ENCODE measurements around the gene HIF1AN. TPM values are rescaled to one million over a fixed set of nuclear protein-coding genes. Genes with fewer than 3 reads are reported as not detected.

The HIF1AN gene
- total RNA-seq, 1 donor from 2014 or later, result 19.3 TPM

GRCh38 chr10:100561005-100561404, 25.3 kb downstream of the HIF1AN start:
- Histone ChIP-seq H3K36me3 (ENCODE audit: control insufficient read depth in 3 of 3, insufficient read depth in 3 of 3, low read length in 3 of 3) (peaks cover 0 to 8% (median 8%) of the 10 kb centered on the region in 3 donors), H3K4me3 (ENCODE audit: low read length in 3 of 3) (no peak overlapping the region), H3K27ac (ENCODE audit: low read depth, low read length) (no peak overlapping the region), H3K9ac (ENCODE audit: low read depth in 1 of 3, low read length in 3 of 3) (peak overlapping the region in 1 of 3 donors; percentile 9), H3K27me3 (ENCODE audit: control insufficient read depth in 3 of 3, insufficient read depth in 3 of 3, low read length in 3 of 3) (peaks cover 39 to 46% (median 46%) of the 10 kb centered on the region in 3 donors), H3K9me3 (ENCODE audit: control insufficient read depth in 3 of 3, low read length in 3 of 3) (no peaks in the 10 kb centered on the region), H3K4me1 (ENCODE audit: control insufficient read depth in 3 of 3, insufficient read depth in 3 of 3, low read length in 3 of 3) (peaks cover 0 to 11% (median 10%) of the 10 kb centered on the region in 3 donors)

GRCh38 chr10:100562008-100562672, 26.4 kb downstream of the HIF1AN start:
- H3K27me3 ChIP-seq (ENCODE audit: control insufficient read depth in 3 of 3, insufficient read depth in 3 of 3, low read length in 3 of 3), result peaks cover 50 to 57% (median 53%) of the 10 kb centered on the region in 3 donors
- H3K4me3 ChIP-seq (ENCODE audit: low read length in 3 of 3), result no peak overlapping the region

GRCh38 chr10:100565206-100565985, 29.7 kb downstream of the HIF1AN start:
- no peak overlapping the region for H3K9ac ChIP-seq (ENCODE audit: low read depth in 1 of 3, low read length in 3 of 3)
- H3K36me3 ChIP-seq (ENCODE audit: control insufficient read depth in 3 of 3, insufficient read depth in 3 of 3, low read length in 3 of 3), result no peaks in the 10 kb centered on the region
- H3K27ac ChIP-seq (ENCODE audit: low read depth, low read length), result no peak overlapping the region
- peaks cover 0 to 11% (median 10%) of the 10 kb centered on the region in 3 donors for H3K4me1 ChIP-seq (ENCODE audit: control insufficient read depth in 3 of 3, insufficient read depth in 3 of 3, low read length in 3 of 3)
- H3K4me3 ChIP-seq (ENCODE audit: low read length in 3 of 3), result no peak overlapping the region
- peaks cover 79 to 85% (median 81%) of the 10 kb centered on the region in 3 donors for H3K27me3 ChIP-seq (ENCODE audit: control insufficient read depth in 3 of 3, insufficient read depth in 3 of 3, low read length in 3 of 3)
- H3K9me3 ChIP-seq (ENCODE audit: control insufficient read depth in 3 of 3, low read length in 3 of 3), result no peaks in the 10 kb centered on the region

More at GRCh38 chr10:100562008-100562672, 26.4 kb downstream of the HIF1AN start:
- peaks cover 0 to 11% (median 10%) of the 10 kb centered on the region in 3 donors for H3K4me1 ChIP-seq (ENCODE audit: control insufficient read depth in 3 of 3, insufficient read depth in 3 of 3, low read length in 3 of 3)
- peaks cover 0 to 8% (median 4%) of the 10 kb centered on the region in 3 donors for H3K36me3 ChIP-seq (ENCODE audit: control insufficient read depth in 3 of 3, insufficient read depth in 3 of 3, low read length in 3 of 3)
- no peak overlapping the region for H3K9ac ChIP-seq (ENCODE audit: low read depth in 1 of 3, low read length in 3 of 3)
- no peak overlapping the region for H3K27ac ChIP-seq (ENCODE audit: low read depth, low read length)
- no peaks in the 10 kb centered on the region for H3K9me3 ChIP-seq (ENCODE audit: control insufficient read depth in 3 of 3, low read length in 3 of 3)

GRCh38 chr10:100566561-100566960, 30.8 kb downstream of the HIF1AN start:
- Histone ChIP-seq H3K36me3 (ENCODE audit: control insufficient read depth in 3 of 3, insufficient read depth in 3 of 3, low read length in 3 of 3) (no peaks in the 10 kb centered on the region), H3K4me3 (ENCODE audit: low read length in 3 of 3) (no peak overlapping the region), H3K9me3 (ENCODE audit: control insufficient read depth in 3 of 3, low read length in 3 of 3) (no peaks in the 10 kb centered on the region), H3K27me3 (ENCODE audit: control insufficient read depth in 3 of 3, insufficient read depth in 3 of 3, low read length in 3 of 3) (peaks cover 83 to 86% (median 86%) of the 10 kb centered on the region in 3 donors), H3K9ac (ENCODE audit: low read depth in 1 of 3, low read length in 3 of 3) (no peak overlapping the region), H3K4me1 (ENCODE audit: control insufficient read depth in 3 of 3, insufficient read depth in 3 of 3, low read length in 3 of 3) (peaks cover 0 to 10% (median 8%) of the 10 kb centered on the region in 3 donors), H3K27ac (ENCODE audit: low read depth, low read length) (no peak overlapping the region)

- no peak overlapping the region for H3K27ac ChIP-seq (ENCODE audit: low read depth, low read length)
- no peak overlapping the region for H3K9ac ChIP-seq (ENCODE audit: low read depth in 1 of 3, low read length in 3 of 3)
- no peak overlapping the region for H3K4me3 ChIP-seq (ENCODE audit: low read length in 3 of 3)
- no peaks in the 10 kb centered on the region for H3K9me3 ChIP-seq (ENCODE audit: control insufficient read depth in 3 of 3, low read length in 3 of 3)
- peaks cover 0 to 3% (median 1%) of the 10 kb centered on the region in 3 donors for H3K4me1 ChIP-seq (ENCODE audit: control insufficient read depth in 3 of 3, insufficient read depth in 3 of 3, low read length in 3 of 3)
- H3K36me3 ChIP-seq (ENCODE audit: control insufficient read depth in 3 of 3, insufficient read depth in 3 of 3, low read length in 3 of 3), result no peaks in the 10 kb centered on the region
- H3K27me3 ChIP-seq (ENCODE audit: control insufficient read depth in 3 of 3, insufficient read depth in 3 of 3, low read length in 3 of 3), result peaks cover 79 to 84% (median 83%) of the 10 kb centered on the region in 3 donors
Measured at GRCh38 chr10:100567249-100567648, 31.5 kb downstream of the HIF1AN start.

- no peak overlapping the region for H3K4me3 ChIP-seq (ENCODE audit: low read length in 3 of 3)
- H3K27ac ChIP-seq (ENCODE audit: low read depth, low read length), result no peak overlapping the region
- no peaks in the 10 kb centered on the region for H3K9me3 ChIP-seq (ENCODE audit: control insufficient read depth in 3 of 3, low read length in 3 of 3)
- peaks cover 76 to 82% (median 78%) of the 10 kb centered on the region in 3 donors for H3K27me3 ChIP-seq (ENCODE audit: control insufficient read depth in 3 of 3, insufficient read depth in 3 of 3, low read length in 3 of 3)
- no peak overlapping the region for H3K9ac ChIP-seq (ENCODE audit: low read depth in 1 of 3, low read length in 3 of 3)
- H3K36me3 ChIP-seq (ENCODE audit: control insufficient read depth in 3 of 3, insufficient read depth in 3 of 3, low read length in 3 of 3), result no peaks in the 10 kb centered on the region
- H3K4me1 ChIP-seq (ENCODE audit: control insufficient read depth in 3 of 3, insufficient read depth in 3 of 3, low read length in 3 of 3), result no peaks in the 10 kb centered on the region
Measured at GRCh38 chr10:100567826-100568225, 32.1 kb downstream of the HIF1AN start.

- Histone ChIP-seq H3K9me3 (ENCODE audit: control insufficient read depth in 3 of 3, low read length in 3 of 3) (no peaks in the 10 kb centered on the region), H3K36me3 (ENCODE audit: control insufficient read depth in 3 of 3, insufficient read depth in 3 of 3, low read length in 3 of 3) (no peaks in the 10 kb centered on the region), H3K4me1 (ENCODE audit: control insufficient read depth in 3 of 3, insufficient read depth in 3 of 3, low read length in 3 of 3) (no peaks in the 10 kb centered on the region), H3K27me3 (ENCODE audit: control insufficient read depth in 3 of 3, insufficient read depth in 3 of 3, low read length in 3 of 3) (peaks cover 68 to 75% (median 73%) of the 10 kb centered on the region in 3 donors), H3K9ac (ENCODE audit: low read depth in 1 of 3, low read length in 3 of 3) (no peak overlapping the region), H3K27ac (ENCODE audit: low read depth, low read length) (no peak overlapping the region), H3K4me3 (ENCODE audit: low read length in 3 of 3) (no peak overlapping the region)
Measured at GRCh38 chr10:100568912-100569311, 33.2 kb downstream of the HIF1AN start.

GRCh38 chr10:100569687-100570481, 34.1 kb downstream of the HIF1AN start:
- no peak overlapping the region for H3K27ac ChIP-seq (ENCODE audit: low read depth, low read length)
- H3K4me3 ChIP-seq (ENCODE audit: low read length in 3 of 3), result no peak overlapping the region
- H3K27me3 ChIP-seq (ENCODE audit: control insufficient read depth in 3 of 3, insufficient read depth in 3 of 3, low read length in 3 of 3), result peaks cover 66 to 75% (median 68%) of the 10 kb centered on the region in 3 donors
- H3K9me3 ChIP-seq (ENCODE audit: control insufficient read depth in 3 of 3, low read length in 3 of 3), result no peaks in the 10 kb centered on the region
- no peak overlapping the region for H3K9ac ChIP-seq (ENCODE audit: low read depth in 1 of 3, low read length in 3 of 3)
- H3K4me1 ChIP-seq (ENCODE audit: control insufficient read depth in 3 of 3, insufficient read depth in 3 of 3, low read length in 3 of 3), result no peaks in the 10 kb centered on the region
- H3K36me3 ChIP-seq (ENCODE audit: control insufficient read depth in 3 of 3, insufficient read depth in 3 of 3, low read length in 3 of 3), result no peaks in the 10 kb centered on the region

GRCh38 chr10:100570506-100570905, 34.8 kb downstream of the HIF1AN start:
- no peak overlapping the region for H3K4me3 ChIP-seq (ENCODE audit: low read length in 3 of 3)
- no peak overlapping the region for H3K9ac ChIP-seq (ENCODE audit: low read depth in 1 of 3, low read length in 3 of 3)
- no peaks in the 10 kb centered on the region for H3K4me1 ChIP-seq (ENCODE audit: control insufficient read depth in 3 of 3, insufficient read depth in 3 of 3, low read length in 3 of 3)
- H3K27ac ChIP-seq (ENCODE audit: low read depth, low read length), result no peak overlapping the region
- H3K36me3 ChIP-seq (ENCODE audit: control insufficient read depth in 3 of 3, insufficient read depth in 3 of 3, low read length in 3 of 3), result no peaks in the 10 kb centered on the region
- peaks cover 60 to 69% (median 64%) of the 10 kb centered on the region in 3 donors for H3K27me3 ChIP-seq (ENCODE audit: control insufficient read depth in 3 of 3, insufficient read depth in 3 of 3, low read length in 3 of 3)
- no peaks in the 10 kb centered on the region for H3K9me3 ChIP-seq (ENCODE audit: control insufficient read depth in 3 of 3, low read length in 3 of 3)

Measured in skeletal muscle tissue (tissue), 4 donors.